ENCODE results near the gene SMARCE1. TPM values are rescaled to one million over a fixed set of nuclear protein-coding genes. Genes with fewer than 3 reads are reported as not detected.

The SMARCE1 gene
- total and polyA plus RNA-seq, 2 of the 4 experiments (the other 2 are of a cell fraction): 66.2 to 119 TPM

- no peak for DNase-seq
Measured at GRCh38 chr17:40686192-40686591, 38.6 kb upstream of the SMARCE1 start.

More at GRCh38 chr17:40686192-40686591, 38.6 kb upstream of the SMARCE1 start:
- intact Hi-C loops (cut with micrococcal nuclease) (no loop called here), dilution Hi-C loops (cut with HindIII; ENCODE audit: low sequenced_read_pairs, unreplicated experiment) (no loop called here), in situ Hi-C loops (cut with MboI; ENCODE audit: low sequenced_read_pairs) (no loop called here)
- Histone ChIP-seq H2AK9ac (replicated peaks; ENCODE audit: low read depth, low read length, poor library complexity) (no peak overlapping the region), H3K14ac (replicated peaks; ENCODE audit: low read depth, low read length) (no peak overlapping the region), H3K4ac (ENCODE audit: low read depth, low read length) (no peak overlapping the region), H2BK120ac (ENCODE audit: low read depth, low read length) (no peak overlapping the region), H3K18ac (ENCODE audit: low read depth, low read length) (no peak overlapping the region), H2BK5ac (ENCODE audit: low read depth, low read length, poor library complexity, severe bottlenecking) (no peak overlapping the region), H3K79me1 (ENCODE audit: low read depth in 1 of 2, low read length in 2 of 2) (no peaks in the 10 kb centered on the region), H2BK20ac (ENCODE audit: low read depth, low read length) (no peak overlapping the region), H3K9me3 (ENCODE audit: control insufficient read depth, insufficient read depth, low read length) (no peaks in the 10 kb centered on the region), H3K36me3 (ENCODE audit: control insufficient read depth, insufficient read depth, low read length) (no peaks in the 10 kb centered on the region), H3K23ac (ENCODE audit: low read depth, low read length) (no peak overlapping the region), H3K9ac (ENCODE audit: low read depth, low read length) (no peak overlapping the region), H4K91ac (ENCODE audit: insufficient read depth, low read depth, low read length) (no peak overlapping the region), H2AK5ac (ENCODE audit: low read depth, low read length) (no peak overlapping the region), H4K20me1 (ENCODE audit: insufficient read depth, low read length) (no peaks in the 10 kb centered on the region), H3K56ac (ENCODE audit: extremely low read depth, insufficient read depth, low read length) (no peak overlapping the region), H3K27ac (ENCODE audit: insufficient read depth, low read length) (no peak overlapping the region), H3K4me2 (ENCODE audit: low read depth, low read length) (no peak overlapping the region), H3K4me1 (ENCODE audit: control insufficient read depth, insufficient read depth, low read length) (no peaks in the 10 kb centered on the region), H4K5ac (ENCODE audit: low read depth, low read length) (no peak overlapping the region), H2BK15ac (ENCODE audit: low read depth, low read length) (no peak overlapping the region), H3K4me3 (ENCODE audit: insufficient read depth, low read depth, low read length) (no peak overlapping the region), H3K9me1 (ENCODE audit: insufficient read depth, low read length) (no peaks in the 10 kb centered on the region), H2AFZ (replicated peaks; ENCODE audit: low read length, poor library complexity) (no peak overlapping the region), H3K27me3 (ENCODE audit: control insufficient read depth, insufficient read depth, low read length) (peaks cover 31% of the 10 kb centered on the region), H4K8ac (ENCODE audit: low read depth in 2 of 2, low read length in 2 of 2) (no peak overlapping the region)
- no peak for ATAC-seq (ENCODE audit: low read depth)
- TF ChIP-seq RFX5 (IDR thresholded peaks at IDR 0.05; ENCODE audit: low read depth, low read length): no peak
- no peak for TF ChIP-seq FOS (IDR thresholded peaks at IDR 0.05; ENCODE audit: low read depth, low read length)
- TF ChIP-seq CEBPB (IDR thresholded peaks at IDR 0.05; ENCODE audit: low read depth, low read length): no peak
- no peak for TF ChIP-seq BHLHE40 (IDR thresholded peaks at IDR 0.05; ENCODE audit: low read depth, low read length)
- no peak for TF ChIP-seq MXI1 (IDR thresholded peaks at IDR 0.05; ENCODE audit: borderline replicate concordance, low read depth, low read length)
- TF ChIP-seq NFE2L2 (IDR thresholded peaks at IDR 0.05; ENCODE audit: low read depth, low read length): no peak
- no peak for TF ChIP-seq USF2 (IDR thresholded peaks at IDR 0.05; ENCODE audit: low read depth, low read length)
- no peak for TF ChIP-seq RAD21 (IDR thresholded peaks at IDR 0.05; ENCODE audit: low read length)
- no peak for TF ChIP-seq ELK1 (IDR thresholded peaks at IDR 0.05; ENCODE audit: borderline replicate concordance, low read depth, low read length)
- no peak for TF ChIP-seq MAZ (IDR thresholded peaks at IDR 0.05; ENCODE audit: borderline replicate concordance, low read depth, low read length)
- no peak for TF ChIP-seq CHD1 (IDR thresholded peaks at IDR 0.05; ENCODE audit: low read depth, low read length)
- no peak for TF ChIP-seq POLR2A (IDR thresholded peaks at IDR 0.05; ENCODE audit: low read depth, low read length)
- ChIA-PET CTCF (interaction anchor here (0.8 kb wide), 1 partner anchor 8 kb away, joined by 3 read pairs; no protein-coding TSS in a partner anchor), POLR2A (ENCODE audit: unreplicated experiment) (no interaction called here)
- BruUV-seq (replicated peaks): no TSS peak
- no CpG with 5 or more reads among the region's 4 CpGs for WGBS, 2 experiments (ENCODE audit: extremely low coverage in 2 of 2, insufficient read length in 1 of 2)

Measured in IMR-90 (cell line).